Neural cell (in vitro differentiated cells): ENCODE results near the gene CRYGC. TPM values are rescaled to one million over a fixed set of nuclear protein-coding genes. Genes with fewer than 3 reads are reported as not detected.

Source experiments
- H2AFZ ChIP-seq: fragments of 200-600, 300-800 bp; sonication (generic), shearing (Covaris generic); 2 replicates; pipeline ENCODE4 v1.6.0; 2014; ENCODE audit warnings: low read depth, mild to moderate bottlenecking, antibody characterized with exemption, low read length, moderate library complexity
- H3F3A ChIP-seq: fragments of 200-600 bp; shearing (Covaris generic); 2 replicates; pipeline ENCODE4 v1.6.1; 2016; ENCODE audit warnings: mild to moderate bottlenecking, moderate library complexity, mixed read lengths, antibody characterized with exemption, low read length; ENCODE audit not compliant: insufficient read depth, poor library complexity, severe bottlenecking
- H3K27ac ChIP-seq: fragments of 200-600, 300-800 bp; sonication (generic), shearing (Covaris generic); 2 replicates; pipeline ENCODE4 v1.5.1; 2014; ENCODE audit warnings: mild to moderate bottlenecking, low read length, moderate library complexity
- H3K27me3 ChIP-seq: fragments of 300-800, 200-600 bp; sonication (generic), shearing (Covaris generic); 2 replicates; pipeline ENCODE4 v1.6.0; 2014; ENCODE audit warnings: mild to moderate bottlenecking, low read depth, low read length, moderate library complexity; ENCODE audit not compliant: insufficient read depth
- H3K36me3 ChIP-seq: fragments of 300-800, 200-600 bp; sonication (generic), shearing (Covaris generic); 2 replicates; pipeline ENCODE4 v1.5.1; 2014; ENCODE audit warnings: mild to moderate bottlenecking, antibody characterized with exemption, low read length, moderate library complexity; ENCODE audit not compliant: insufficient read depth
- H3K4me2 ChIP-seq: fragments of 300-800, 200-600 bp; sonication (generic), shearing (Covaris generic); 2 replicates; pipeline ENCODE4 v1.6.0; 2014; ENCODE audit warnings: mild to moderate bottlenecking, low read length
- H3K4me3 ChIP-seq: fragments of 300-800, 200-600 bp; sonication (generic), shearing (Covaris generic); 2 replicates; pipeline ENCODE4 v1.5.1; 2014; ENCODE audit warnings: mild to moderate bottlenecking, low read length, moderate library complexity
- H3K79me2 ChIP-seq: fragments of 200-600 bp; shearing (Covaris generic); replicated peaks from 2 replicates; pipeline ENCODE4 v1.6.0; 2014; ENCODE audit warnings: mild to moderate bottlenecking, low read length, moderate library complexity; ENCODE audit not compliant: insufficient read depth
- H3K9ac ChIP-seq: fragments of 300-800, 200-600 bp; sonication (generic), shearing (Covaris generic); 2 replicates; pipeline ENCODE4 v1.6.1; 2016; ENCODE audit warnings: mild to moderate bottlenecking, low read length, mixed read lengths
- H3K9me2 ChIP-seq: fragments of 200-600 bp; shearing (Covaris generic); 2 replicates; pipeline ENCODE4 v1.6.1; 2016; ENCODE audit warnings: mild to moderate bottlenecking, low read length, mixed read lengths; ENCODE audit not compliant: insufficient read depth
- H3K9me3 ChIP-seq: fragments of 200-600, 300-800 bp; sonication (generic), shearing (Covaris generic); 2 replicates; pipeline ENCODE4 v1.6.1; 2016; ENCODE audit warnings: mild to moderate bottlenecking, mixed run types, low read length, moderate library complexity, mixed read lengths
- H4K20me1 ChIP-seq: fragments of 200-600 bp; shearing (Covaris generic); 2 replicates; pipeline ENCODE4 v1.6.1; 2016; ENCODE audit warnings: mild to moderate bottlenecking, mixed run types; ENCODE audit not compliant: insufficient read depth
- EP300 ChIP-seq: fragments of 450-650 bp; conservative IDR thresholded peaks from 2 replicates; pipeline ENCODE4 v1.6.1; 2014; ENCODE audit warnings: antibody characterized with exemption, mild to moderate bottlenecking, moderate library complexity; ENCODE audit not compliant: poor library complexity, severe bottlenecking
- EZH2 ChIP-seq: fragments of 200-600, 300-800 bp; shearing (Covaris generic), sonication (generic); IDR thresholded peaks from 2 replicates; pipeline ENCODE4 v1.6.1; 2014; ENCODE audit warnings: antibody characterized with exemption, low read length, borderline replicate concordance, mild to moderate bottlenecking; ENCODE audit not compliant: insufficient read depth, poor library complexity, severe bottlenecking
- MXI1 ChIP-seq: fragments of 450-650 bp; conservative IDR thresholded peaks from 2 replicates; pipeline ENCODE4 v1.6.1; 2014; ENCODE audit warnings: antibody characterized with exemption, mild to moderate bottlenecking; ENCODE audit not compliant: poor library complexity, severe bottlenecking
- POLR2AphosphoS5 ChIP-seq: IDR thresholded peaks from 2 replicates; pipeline ENCODE4 v1.6.1; 2012
- RAD21 ChIP-seq: fragments of 450-650 bp; conservative IDR thresholded peaks from 2 replicates; pipeline ENCODE4 v1.6.1; 2014; ENCODE audit warnings: antibody characterized with exemption, mild to moderate bottlenecking, moderate library complexity
- SMC3 ChIP-seq: fragments of 450-650 bp; conservative IDR thresholded peaks from 2 replicates; pipeline ENCODE4 v1.6.1; 2014; ENCODE audit warnings: antibody characterized with exemption, mild to moderate bottlenecking, moderate library complexity; ENCODE audit not compliant: poor library complexity
- TAF1 ChIP-seq: IDR thresholded peaks from 2 replicates; pipeline ENCODE4 v1.6.1; 2012; ENCODE audit warnings: low read depth
- polyA plus RNA-seq: library from polyadenylated mRNA; depleted of rRNA; stranded (reverse); fragments of >200 nt; gene quantifications from 2 replicates; pipeline ENCODE4 v1.2.3, GENCODE V29; 2014
- TF ChIP-seq, protein P1 (sequence below): fragments of 450-650 bp; IDR thresholded peaks from 2 replicates; pipeline ENCODE4 v1.5.1; 2014; ENCODE audit warnings: antibody characterized with exemption, mild to moderate bottlenecking, moderate library complexity; ENCODE audit not compliant: poor library complexity, severe bottlenecking
- TF ChIP-seq, protein P2 (sequence below): IDR thresholded peaks from 2 replicates; pipeline ENCODE4 v1.6.1; 2012; ENCODE audit warnings: borderline replicate concordance

Gene CRYGC
- polyA plus RNA-seq, 1 donor from 2014 or later, result not detected

DNA sequence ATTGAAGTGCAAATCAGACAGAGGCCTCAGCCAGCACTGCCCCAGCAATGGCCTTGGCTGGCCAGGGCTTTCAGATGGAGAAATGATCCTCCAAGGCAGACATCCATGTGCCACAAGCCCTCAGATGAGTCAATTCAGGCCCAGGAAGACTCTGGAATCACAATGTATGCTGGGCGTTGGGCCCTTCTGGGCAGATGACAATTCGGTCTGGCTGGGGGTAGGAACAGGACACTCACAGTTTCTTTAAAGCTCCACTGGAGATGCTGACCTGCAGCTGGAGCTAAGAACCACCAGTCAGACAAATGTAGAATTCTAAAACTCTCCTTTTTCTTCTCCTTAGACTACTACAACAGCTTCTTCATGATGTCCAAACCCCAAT lies 7.1 kb upstream of the CRYGC start:
- H3K36me3 ChIP-seq, result no peaks in the 10 kb centered on the region
- no peaks in the 10 kb centered on the region for H3K9me3 ChIP-seq
- H3K27me3 ChIP-seq, result no peaks in the 10 kb centered on the region
- no peak overlapping the region for H3K4me3 ChIP-seq
- no peaks in the 10 kb centered on the region for H3K79me2 ChIP-seq
- TF ChIP-seq EP300, result no peak
- TF ChIP-seq RAD21, result no peak
- TF ChIP-seq, protein P1, sequence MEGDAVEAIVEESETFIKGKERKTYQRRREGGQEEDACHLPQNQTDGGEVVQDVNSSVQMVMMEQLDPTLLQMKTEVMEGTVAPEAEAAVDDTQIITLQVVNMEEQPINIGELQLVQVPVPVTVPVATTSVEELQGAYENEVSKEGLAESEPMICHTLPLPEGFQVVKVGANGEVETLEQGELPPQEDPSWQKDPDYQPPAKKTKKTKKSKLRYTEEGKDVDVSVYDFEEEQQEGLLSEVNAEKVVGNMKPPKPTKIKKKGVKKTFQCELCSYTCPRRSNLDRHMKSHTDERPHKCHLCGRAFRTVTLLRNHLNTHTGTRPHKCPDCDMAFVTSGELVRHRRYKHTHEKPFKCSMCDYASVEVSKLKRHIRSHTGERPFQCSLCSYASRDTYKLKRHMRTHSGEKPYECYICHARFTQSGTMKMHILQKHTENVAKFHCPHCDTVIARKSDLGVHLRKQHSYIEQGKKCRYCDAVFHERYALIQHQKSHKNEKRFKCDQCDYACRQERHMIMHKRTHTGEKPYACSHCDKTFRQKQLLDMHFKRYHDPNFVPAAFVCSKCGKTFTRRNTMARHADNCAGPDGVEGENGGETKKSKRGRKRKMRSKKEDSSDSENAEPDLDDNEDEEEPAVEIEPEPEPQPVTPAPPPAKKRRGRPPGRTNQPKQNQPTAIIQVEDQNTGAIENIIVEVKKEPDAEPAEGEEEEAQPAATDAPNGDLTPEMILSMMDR, result no peak
- no peak for TF ChIP-seq POLR2AphosphoS5
- TF ChIP-seq MXI1, result no peak
- TF ChIP-seq, protein P2, sequence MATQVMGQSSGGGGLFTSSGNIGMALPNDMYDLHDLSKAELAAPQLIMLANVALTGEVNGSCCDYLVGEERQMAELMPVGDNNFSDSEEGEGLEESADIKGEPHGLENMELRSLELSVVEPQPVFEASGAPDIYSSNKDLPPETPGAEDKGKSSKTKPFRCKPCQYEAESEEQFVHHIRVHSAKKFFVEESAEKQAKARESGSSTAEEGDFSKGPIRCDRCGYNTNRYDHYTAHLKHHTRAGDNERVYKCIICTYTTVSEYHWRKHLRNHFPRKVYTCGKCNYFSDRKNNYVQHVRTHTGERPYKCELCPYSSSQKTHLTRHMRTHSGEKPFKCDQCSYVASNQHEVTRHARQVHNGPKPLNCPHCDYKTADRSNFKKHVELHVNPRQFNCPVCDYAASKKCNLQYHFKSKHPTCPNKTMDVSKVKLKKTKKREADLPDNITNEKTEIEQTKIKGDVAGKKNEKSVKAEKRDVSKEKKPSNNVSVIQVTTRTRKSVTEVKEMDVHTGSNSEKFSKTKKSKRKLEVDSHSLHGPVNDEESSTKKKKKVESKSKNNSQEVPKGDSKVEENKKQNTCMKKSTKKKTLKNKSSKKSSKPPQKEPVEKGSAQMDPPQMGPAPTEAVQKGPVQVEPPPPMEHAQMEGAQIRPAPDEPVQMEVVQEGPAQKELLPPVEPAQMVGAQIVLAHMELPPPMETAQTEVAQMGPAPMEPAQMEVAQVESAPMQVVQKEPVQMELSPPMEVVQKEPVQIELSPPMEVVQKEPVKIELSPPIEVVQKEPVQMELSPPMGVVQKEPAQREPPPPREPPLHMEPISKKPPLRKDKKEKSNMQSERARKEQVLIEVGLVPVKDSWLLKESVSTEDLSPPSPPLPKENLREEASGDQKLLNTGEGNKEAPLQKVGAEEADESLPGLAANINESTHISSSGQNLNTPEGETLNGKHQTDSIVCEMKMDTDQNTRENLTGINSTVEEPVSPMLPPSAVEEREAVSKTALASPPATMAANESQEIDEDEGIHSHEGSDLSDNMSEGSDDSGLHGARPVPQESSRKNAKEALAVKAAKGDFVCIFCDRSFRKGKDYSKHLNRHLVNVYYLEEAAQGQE, result no peak
- TF ChIP-seq SMC3, result no peak
- no peak for TF ChIP-seq TAF1
- no peak for TF ChIP-seq EZH2
- H3K4me2 ChIP-seq, result no peak overlapping the region
- no peak overlapping the region for H2AFZ ChIP-seq
- no peaks in the 10 kb centered on the region for H3F3A ChIP-seq
- H3K9ac ChIP-seq, result no peak overlapping the region
- no peaks in the 10 kb centered on the region for H4K20me1 ChIP-seq
- H3K27ac ChIP-seq, result no peak overlapping the region
- H3K9me2 ChIP-seq, result no peaks in the 10 kb centered on the region

DNA sequence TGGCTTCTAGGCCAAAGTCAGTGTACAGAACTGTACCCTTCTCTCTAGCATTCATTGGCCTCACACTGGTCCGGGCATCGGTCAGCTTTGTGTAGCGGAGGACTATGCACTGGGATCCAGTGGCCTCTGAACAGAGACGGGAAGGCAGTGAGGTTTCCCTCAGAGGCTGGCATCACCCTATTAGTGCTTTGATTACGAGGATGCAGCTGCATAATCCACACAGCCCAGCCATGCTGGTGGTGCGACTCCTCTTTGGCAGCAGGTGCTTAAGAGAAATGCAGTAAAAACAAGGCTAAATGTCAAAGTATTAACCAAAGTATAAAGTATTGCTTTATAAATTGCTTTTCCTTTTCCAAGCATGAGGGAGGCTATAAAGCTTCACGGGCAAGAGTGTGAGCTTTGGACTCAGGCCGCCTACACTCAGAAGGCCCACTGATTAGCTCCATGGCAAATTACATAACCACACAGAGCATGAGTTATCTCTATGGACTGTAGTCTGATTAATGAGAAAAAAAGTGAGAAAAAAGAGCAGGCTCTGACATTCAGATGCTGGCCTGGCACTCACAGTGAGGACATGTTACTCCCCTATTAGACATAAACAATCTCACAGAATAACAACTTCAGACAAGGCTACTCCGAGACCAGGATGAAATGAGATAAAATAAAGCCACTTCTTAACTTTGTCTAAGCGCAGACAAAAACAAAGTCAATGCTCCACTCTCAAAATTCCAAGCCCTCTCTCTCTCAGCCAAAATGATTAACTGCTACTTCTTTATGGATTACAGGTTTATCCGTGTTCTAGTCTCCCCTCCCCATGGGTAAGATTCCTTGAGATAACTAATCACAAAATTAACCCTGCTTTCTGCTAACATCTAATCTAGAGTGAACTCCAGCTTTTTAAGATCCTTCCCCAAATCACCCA lies 6.4 kb upstream of the CRYGC start:
- Histone ChIP-seq H3K79me2 (no peaks in the 10 kb centered on the region), H3K27ac (no peak overlapping the region), H4K20me1 (no peaks in the 10 kb centered on the region), H3K27me3 (no peaks in the 10 kb centered on the region), H3K9ac (no peak overlapping the region), H3K4me2 (no peak overlapping the region), H3K9me2 (no peaks in the 10 kb centered on the region), H3K9me3 (no peaks in the 10 kb centered on the region), H3F3A (no peaks in the 10 kb centered on the region), H3K4me3 (no peak overlapping the region), H3K36me3 (no peaks in the 10 kb centered on the region), H2AFZ (no peak overlapping the region)
- TF ChIP-seq, protein P1, result no peak
- TF ChIP-seq MXI1 (no peak), RAD21 (no peak), TAF1 (no peak), POLR2AphosphoS5 (no peak), SMC3 (no peak), EP300 (no peak), EZH2 (no peak)
- TF ChIP-seq, protein P2, result no peak
